Gastrocnemius medialis (tissue), 4 donors: Measurements from ENCODE around the gene HPCAL1.

Experiments used
- CTCF ChIP-seq, 5 experiments: fragments of 450-650 bp in 3 of 5; fragments of 200-600 bp in 2 of 5; sonication (generic) in 2 of 5; IDR thresholded peaks in 4 of 5; conservative IDR thresholded peaks in 1 of 5; 1 replicate in 4 of 5; 2 replicates in 1 of 5; pipeline ENCODE4 v1.5.1; 2016 to 2019; ENCODE audit warnings: antibody characterized with exemption in 5 of 5, mild to moderate bottlenecking in 3 of 5, moderate library complexity in 3 of 5
- POLR2A ChIP-seq, 2 donors: fragments of 450-650 bp; IDR thresholded peaks; one replicate each; pipeline ENCODE4 v1.6.1; 2017; ENCODE audit warnings: antibody characterized with exemption in 2 of 2, mild to moderate bottlenecking in 2 of 2, moderate library complexity in 2 of 2

GRCh38 chr2:10360460-10360849 lies 57.8 kb downstream of the HPCAL1 start:
- TF ChIP-seq CTCF (IDR thresholded peaks at IDR 0.05 in 4 of 5, conservative IDR thresholded peaks at IDR 0.05 in 1 of 5) (no peak), POLR2A (IDR thresholded peaks at IDR 0.05) (no peak)
